Smooth muscle cell (in vitro differentiated cells): ENCODE results near the gene CPE. TPM values are rescaled to one million over a fixed set of nuclear protein-coding genes. Genes with fewer than 3 reads are reported as not detected.

Source experiments
- DNase-seq: peaks from one replicate; lab custom pipeline; 2025; ENCODE audit not compliant: unreplicated experiment; lab: John Stamatoyannopoulos, UW
- H2AFZ ChIP-seq: fragments of 200-600 bp; sonication (generic); 2 replicates; pipeline ENCODE4 v1.6.0; 2016; ENCODE audit warnings: antibody characterized with exemption, low read depth, mild to moderate bottlenecking
- H3F3A ChIP-seq: fragments of 200-600 bp; sonication (generic); 2 replicates; pipeline ENCODE4 v1.6.0; 2017; ENCODE audit warnings: antibody characterized with exemption, low read depth
- H3K27ac ChIP-seq: fragments of 200-600 bp; sonication (generic); 2 replicates; pipeline ENCODE4 v1.5.1; 2016; ENCODE audit warnings: low read depth, mild to moderate bottlenecking
- H3K27me3 ChIP-seq: fragments of 200-600 bp; sonication (generic); 2 replicates; pipeline ENCODE4 v1.6.1; 2016; ENCODE audit warnings: low read depth, mild to moderate bottlenecking
- H3K36me3 ChIP-seq: fragments of 200-600 bp; sonication (generic); 2 replicates; pipeline ENCODE4 v1.5.1; 2016; ENCODE audit warnings: low read depth
- H3K4me1 ChIP-seq: fragments of 200-600 bp; sonication (generic); 2 replicates; pipeline ENCODE4 v1.5.1; 2016; ENCODE audit warnings: low read depth
- H3K4me2 ChIP-seq: fragments of 200-600 bp; sonication (generic); 2 replicates; pipeline ENCODE4 v1.6.0; 2016; ENCODE audit warnings: mild to moderate bottlenecking
- H3K4me3 ChIP-seq: fragments of 200-600 bp; sonication (generic); 2 replicates; pipeline ENCODE4 v1.5.1; 2016; ENCODE audit warnings: mild to moderate bottlenecking
- H3K79me2 ChIP-seq: fragments of 200-600 bp; sonication (generic); 2 replicates; pipeline ENCODE4 v1.6.0; 2016; ENCODE audit warnings: low read depth, mild to moderate bottlenecking
- H3K9ac ChIP-seq: fragments of 200-600 bp; sonication (generic); 2 replicates; pipeline ENCODE4 v1.6.0; 2016; ENCODE audit warnings: low read depth
- H3K9me3 ChIP-seq: fragments of 200-600 bp; sonication (generic); replicated peaks from 2 replicates; pipeline ENCODE4 v1.5.1; 2016; ENCODE audit warnings: low read depth
- H4K20me1 ChIP-seq: fragments of 200-600 bp; sonication (generic); 2 replicates; pipeline ENCODE4 v1.6.0; 2016; ENCODE audit warnings: low read depth
- WGBS: methylation state at CpG from one replicate; pipeline ENCODE4 v1.1.7; 2016; ENCODE audit warnings: low lambda C conversion rate; 5-methylcytosine and 5-hydroxymethylcytosine counted together
- polyA plus RNA-seq: library from polyadenylated mRNA; unstranded; fragments of >200 nt; fragmentation: Nextera tagmentation; extraction: Ambion mirVana; gene quantifications from 2 replicates; pipeline ENCODE4 v1.2.1, GENCODE V29; 2016
- total RNA-seq: library from RNA; depleted of rRNA; stranded (reverse); fragments of >200 nt; gene quantifications from 2 replicates; pipeline ENCODE4 v1.2.3, GENCODE V29; 2014
- TF ChIP-seq, protein P1 (sequence below): fragments of 200-600 bp; sonication (generic); IDR thresholded peaks from 2 replicates; pipeline ENCODE4 v1.5.1; 2017; ENCODE audit warnings: borderline replicate concordance, mild to moderate bottlenecking, antibody characterized with exemption; ENCODE audit not compliant: insufficient read depth, poor library complexity, severe bottlenecking

CPE gene
- total and polyA plus RNA-seq, 2 experiments from 2014 or later: 45.9 to 47.6 TPM

DNA sequence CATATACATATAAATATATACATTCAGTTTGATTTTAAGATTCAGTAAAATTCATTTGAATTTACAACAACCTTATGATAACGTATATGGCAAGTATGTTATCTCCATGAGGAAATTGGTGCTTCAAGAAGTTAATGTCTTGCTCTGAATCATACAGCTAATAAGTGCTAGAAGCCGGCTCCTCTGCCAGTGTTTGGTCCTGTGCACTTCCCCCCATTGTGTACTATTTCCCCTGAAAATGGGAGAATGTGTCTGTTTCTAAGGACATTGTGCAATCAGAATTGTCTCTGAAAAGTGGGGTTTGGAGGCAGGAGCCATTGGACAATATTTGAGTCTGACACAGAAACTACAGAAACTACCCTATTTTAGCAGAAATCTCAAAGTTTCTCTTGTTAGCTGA is 135.9 kb downstream of the CPE start:
- peaks cover 34% of the 10 kb centered on the region for H3K27me3 ChIP-seq
- H3K4me3 ChIP-seq: no peak overlapping the region
- no peaks in the 10 kb centered on the region for H3K4me1 ChIP-seq
- H3K79me2 ChIP-seq: no peaks in the 10 kb centered on the region
- H3K9ac ChIP-seq: no peak overlapping the region
- 71% methylated on average over 2 of the region's 2 CpGs for WGBS
- no peaks in the 10 kb centered on the region for H3F3A ChIP-seq
- H3K9me3 ChIP-seq: no peaks in the 10 kb centered on the region
- H3K27ac ChIP-seq: no peak overlapping the region
- no peak overlapping the region for H2AFZ ChIP-seq
- no peak overlapping the region for H3K4me2 ChIP-seq
- H3K36me3 ChIP-seq: no peaks in the 10 kb centered on the region
- TF ChIP-seq, protein P1, sequence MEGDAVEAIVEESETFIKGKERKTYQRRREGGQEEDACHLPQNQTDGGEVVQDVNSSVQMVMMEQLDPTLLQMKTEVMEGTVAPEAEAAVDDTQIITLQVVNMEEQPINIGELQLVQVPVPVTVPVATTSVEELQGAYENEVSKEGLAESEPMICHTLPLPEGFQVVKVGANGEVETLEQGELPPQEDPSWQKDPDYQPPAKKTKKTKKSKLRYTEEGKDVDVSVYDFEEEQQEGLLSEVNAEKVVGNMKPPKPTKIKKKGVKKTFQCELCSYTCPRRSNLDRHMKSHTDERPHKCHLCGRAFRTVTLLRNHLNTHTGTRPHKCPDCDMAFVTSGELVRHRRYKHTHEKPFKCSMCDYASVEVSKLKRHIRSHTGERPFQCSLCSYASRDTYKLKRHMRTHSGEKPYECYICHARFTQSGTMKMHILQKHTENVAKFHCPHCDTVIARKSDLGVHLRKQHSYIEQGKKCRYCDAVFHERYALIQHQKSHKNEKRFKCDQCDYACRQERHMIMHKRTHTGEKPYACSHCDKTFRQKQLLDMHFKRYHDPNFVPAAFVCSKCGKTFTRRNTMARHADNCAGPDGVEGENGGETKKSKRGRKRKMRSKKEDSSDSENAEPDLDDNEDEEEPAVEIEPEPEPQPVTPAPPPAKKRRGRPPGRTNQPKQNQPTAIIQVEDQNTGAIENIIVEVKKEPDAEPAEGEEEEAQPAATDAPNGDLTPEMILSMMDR: no peak
- DNase-seq: no peak
- no peaks in the 10 kb centered on the region for H4K20me1 ChIP-seq

DNA sequence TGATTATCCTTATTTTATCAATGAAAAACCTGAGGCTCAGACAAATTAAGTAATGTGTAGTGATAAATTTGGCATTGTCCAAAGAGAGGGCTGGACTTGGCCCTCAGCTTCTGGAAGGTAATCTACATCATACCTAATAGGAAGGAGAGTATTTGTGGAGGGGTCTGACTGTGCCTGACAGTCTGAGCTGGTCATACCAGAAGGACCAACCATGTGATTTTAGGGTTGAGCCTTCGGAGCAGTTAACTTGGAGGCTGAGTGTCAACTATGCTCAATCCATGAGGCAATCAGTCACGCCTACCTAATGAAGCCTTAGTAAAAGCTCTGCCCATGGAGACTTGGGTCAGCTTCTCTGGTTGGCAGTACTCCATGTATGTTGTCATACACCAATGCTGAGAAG is 136.4 kb downstream of the CPE start:
- Histone ChIP-seq H3K4me1 (no peaks in the 10 kb centered on the region), H3K4me2 (no peak overlapping the region), H3K9me3 (no peaks in the 10 kb centered on the region), H3K27ac (no peak overlapping the region), H3K4me3 (no peak overlapping the region), H3F3A (no peaks in the 10 kb centered on the region), H3K27me3 (peaks cover 35% of the 10 kb centered on the region), H3K9ac (no peak overlapping the region), H3K79me2 (no peaks in the 10 kb centered on the region), H4K20me1 (no peaks in the 10 kb centered on the region), H2AFZ (no peak overlapping the region), H3K36me3 (no peaks in the 10 kb centered on the region)
- 97% methylated on average over 2 of the region's 2 CpGs for WGBS
- DNase-seq: no peak
- TF ChIP-seq, protein P1: no peak

DNA sequence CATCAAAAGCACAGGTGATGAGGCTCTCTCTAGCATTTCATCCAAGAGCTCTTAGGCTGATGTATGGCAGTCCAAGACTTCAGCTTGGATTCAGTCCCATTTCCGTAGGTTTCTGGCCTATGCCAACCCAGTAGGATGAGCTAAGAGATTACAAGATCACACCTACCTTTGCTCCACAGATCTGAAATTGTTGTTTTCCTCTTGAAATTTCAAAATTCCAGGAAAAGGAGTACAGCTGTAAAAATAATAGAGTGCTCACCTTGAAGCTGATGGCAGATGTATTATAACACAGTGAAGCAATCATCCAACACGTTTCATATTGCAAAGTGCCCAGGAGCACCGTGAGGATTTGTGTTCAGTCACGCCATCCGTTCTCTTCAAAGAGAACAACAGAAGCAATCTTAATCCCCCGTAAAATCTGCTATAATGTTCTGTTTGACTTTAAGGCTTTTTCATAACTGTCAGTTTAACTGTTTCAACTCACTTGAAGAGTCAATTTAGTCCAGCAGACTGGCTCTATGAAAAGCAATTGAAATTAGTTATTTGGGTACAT is 137.5 kb downstream of the CPE start:
- TF ChIP-seq, protein P1: no peak
- no peak overlapping the region for H3K27ac ChIP-seq
- H3K4me3 ChIP-seq: no peak overlapping the region
- no peaks in the 10 kb centered on the region for H3F3A ChIP-seq
- H2AFZ ChIP-seq: no peak overlapping the region
- H3K79me2 ChIP-seq: no peaks in the 10 kb centered on the region
- peaks cover 26% of the 10 kb centered on the region for H3K27me3 ChIP-seq
- no peak for DNase-seq
- no peaks in the 10 kb centered on the region for H3K9me3 ChIP-seq
- H3K4me2 ChIP-seq: no peak overlapping the region
- H3K9ac ChIP-seq: no peak overlapping the region
- WGBS: 43% methylated on average over 6 of the region's 6 CpGs
- H3K4me1 ChIP-seq: no peaks in the 10 kb centered on the region
- H3K36me3 ChIP-seq: no peaks in the 10 kb centered on the region
- no peaks in the 10 kb centered on the region for H4K20me1 ChIP-seq

DNA sequence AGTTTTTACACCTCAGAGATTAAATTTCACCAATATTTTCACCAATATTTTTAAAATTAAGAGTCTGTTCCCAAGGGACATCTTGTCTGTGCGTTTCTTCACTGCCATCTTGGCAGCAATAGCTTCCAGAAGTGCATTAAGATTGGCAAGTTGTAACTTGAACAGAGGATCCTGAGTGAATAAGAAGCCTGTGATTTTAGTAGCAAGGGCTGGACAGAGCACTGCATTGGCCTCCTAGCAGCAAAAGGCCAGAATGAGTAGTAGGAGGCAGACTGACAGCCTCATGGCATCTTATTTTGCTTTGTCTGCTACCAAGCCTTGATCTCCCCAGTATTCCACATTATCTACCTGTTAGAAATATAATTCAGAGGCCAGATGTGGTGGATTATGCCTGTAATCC is 138.4 kb downstream of the CPE start:
- Histone ChIP-seq H4K20me1 (no peaks in the 10 kb centered on the region), H3K9ac (no peak overlapping the region), H3K4me3 (no peak overlapping the region), H3F3A (no peaks in the 10 kb centered on the region), H3K79me2 (no peaks in the 10 kb centered on the region), H3K4me1 (no peaks in the 10 kb centered on the region), H3K27me3 (peaks cover 24% of the 10 kb centered on the region), H3K9me3 (no peaks in the 10 kb centered on the region), H3K4me2 (no peak overlapping the region), H3K27ac (no peak overlapping the region), H3K36me3 (no peaks in the 10 kb centered on the region), H2AFZ (no peak overlapping the region)
- TF ChIP-seq, protein P1: no peak
- WGBS: 86% methylated on average over 1 of the region's 1 CpG
- DNase-seq: no peak
